ENCODE data around the gene RAPGEF3.

Gene RAPGEF3

GRCh38 chr12:47800582-47800981 is 41.9 kb upstream of the RAPGEF3 start:
- Histone ChIP-seq H3K4me3 (ENCODE audit: low read length in 2 of 2) (no peak overlapping the region), H3K9ac (ENCODE audit: low read length in 2 of 2) (no peak overlapping the region), H3K4me1 (ENCODE audit: control insufficient read depth, insufficient read depth, low read length) (peaks cover 73% of the 10 kb centered on the region), H3K36me3 (ENCODE audit: control insufficient read depth in 2 of 2, insufficient read depth in 2 of 2, low read length in 2 of 2) (peaks cover 9 to 14% of the 10 kb centered on the region in 2 donors), H3K27ac (ENCODE audit: low read length) (peak overlapping the region; percentile 53), H3K27me3 (ENCODE audit: control insufficient read depth in 1 of 2, insufficient read depth in 2 of 2, low read length in 2 of 2) (no peaks in the 10 kb centered on the region), H3K9me3 (ENCODE audit: control insufficient read depth in 2 of 2, low read length in 2 of 2) (no peaks in the 10 kb centered on the region)

GRCh38 chr12:47799357-47799955 is 40.8 kb upstream of the RAPGEF3 start:
- Histone ChIP-seq H3K36me3 (ENCODE audit: control insufficient read depth in 2 of 2, insufficient read depth in 2 of 2, low read length in 2 of 2) (peaks cover 17 to 20% of the 10 kb centered on the region in 2 donors), H3K9ac (ENCODE audit: low read length in 2 of 2) (no peak overlapping the region), H3K4me3 (ENCODE audit: low read length in 2 of 2) (peak overlapping the region in 1 of 2 donors; percentile 22), H3K27me3 (ENCODE audit: control insufficient read depth in 1 of 2, insufficient read depth in 2 of 2, low read length in 2 of 2) (no peaks in the 10 kb centered on the region), H3K27ac (ENCODE audit: low read length) (peak overlapping the region; percentile 53), H3K9me3 (ENCODE audit: control insufficient read depth in 2 of 2, low read length in 2 of 2) (no peaks in the 10 kb centered on the region), H3K4me1 (ENCODE audit: control insufficient read depth, insufficient read depth, low read length) (peaks cover 62% of the 10 kb centered on the region)

- Histone ChIP-seq H3K27ac (ENCODE audit: low read length) (peak overlapping the region; percentile 53), H3K4me3 (ENCODE audit: low read length in 2 of 2) (no peak overlapping the region), H3K9ac (ENCODE audit: low read length in 2 of 2) (no peak overlapping the region), H3K4me1 (ENCODE audit: control insufficient read depth, insufficient read depth, low read length) (peaks cover 52% of the 10 kb centered on the region), H3K36me3 (ENCODE audit: control insufficient read depth in 2 of 2, insufficient read depth in 2 of 2, low read length in 2 of 2) (peaks cover 25 to 27% of the 10 kb centered on the region in 2 donors), H3K27me3 (ENCODE audit: control insufficient read depth in 1 of 2, insufficient read depth in 2 of 2, low read length in 2 of 2) (no peaks in the 10 kb centered on the region), H3K9me3 (ENCODE audit: control insufficient read depth in 2 of 2, low read length in 2 of 2) (no peaks in the 10 kb centered on the region)
Observed at GRCh38 chr12:47798382-47798948, 39.8 kb upstream of the RAPGEF3 start.

GRCh38 chr12:47797441-47797840 is 38.8 kb upstream of the RAPGEF3 start:
- Histone ChIP-seq H3K27me3 (ENCODE audit: control insufficient read depth in 1 of 2, insufficient read depth in 2 of 2, low read length in 2 of 2) (no peaks in the 10 kb centered on the region), H3K9ac (ENCODE audit: low read length in 2 of 2) (no peak overlapping the region), H3K4me3 (ENCODE audit: low read length in 2 of 2) (no peak overlapping the region), H3K36me3 (ENCODE audit: control insufficient read depth in 2 of 2, insufficient read depth in 2 of 2, low read length in 2 of 2) (peaks cover 29 to 34% of the 10 kb centered on the region in 2 donors), H3K9me3 (ENCODE audit: control insufficient read depth in 2 of 2, low read length in 2 of 2) (no peaks in the 10 kb centered on the region), H3K27ac (ENCODE audit: low read length) (no peak overlapping the region), H3K4me1 (ENCODE audit: control insufficient read depth, insufficient read depth, low read length) (peaks cover 44% of the 10 kb centered on the region)

GRCh38 chr12:47795814-47796411 is 37.2 kb upstream of the RAPGEF3 start:
- Histone ChIP-seq H3K36me3 (ENCODE audit: control insufficient read depth in 2 of 2, insufficient read depth in 2 of 2, low read length in 2 of 2) (peaks cover 37 to 42% of the 10 kb centered on the region in 2 donors), H3K9me3 (ENCODE audit: control insufficient read depth in 2 of 2, low read length in 2 of 2) (no peaks in the 10 kb centered on the region), H3K9ac (ENCODE audit: low read length in 2 of 2) (no peak overlapping the region), H3K4me1 (ENCODE audit: control insufficient read depth, insufficient read depth, low read length) (peaks cover 29% of the 10 kb centered on the region), H3K27ac (ENCODE audit: low read length) (no peak overlapping the region), H3K27me3 (ENCODE audit: control insufficient read depth in 1 of 2, insufficient read depth in 2 of 2, low read length in 2 of 2) (no peaks in the 10 kb centered on the region), H3K4me3 (ENCODE audit: low read length in 2 of 2) (no peak overlapping the region)

GRCh38 chr12:47795121-47795813 is 36.6 kb upstream of the RAPGEF3 start:
- Histone ChIP-seq H3K27me3 (ENCODE audit: control insufficient read depth in 1 of 2, insufficient read depth in 2 of 2, low read length in 2 of 2) (no peaks in the 10 kb centered on the region), H3K27ac (ENCODE audit: low read length) (no peak overlapping the region), H3K36me3 (ENCODE audit: control insufficient read depth in 2 of 2, insufficient read depth in 2 of 2, low read length in 2 of 2) (peaks cover 43 to 47% of the 10 kb centered on the region in 2 donors), H3K9me3 (ENCODE audit: control insufficient read depth in 2 of 2, low read length in 2 of 2) (no peaks in the 10 kb centered on the region), H3K4me3 (ENCODE audit: low read length in 2 of 2) (no peak overlapping the region), H3K4me1 (ENCODE audit: control insufficient read depth, insufficient read depth, low read length) (peaks cover 22% of the 10 kb centered on the region), H3K9ac (ENCODE audit: low read length in 2 of 2) (no peak overlapping the region)

- Histone ChIP-seq H3K4me3 (ENCODE audit: low read length in 2 of 2) (no peak overlapping the region), H3K9ac (ENCODE audit: low read length in 2 of 2) (no peak overlapping the region), H3K4me1 (ENCODE audit: control insufficient read depth, insufficient read depth, low read length) (peaks cover 16% of the 10 kb centered on the region), H3K9me3 (ENCODE audit: control insufficient read depth in 2 of 2, low read length in 2 of 2) (no peaks in the 10 kb centered on the region), H3K27me3 (ENCODE audit: control insufficient read depth in 1 of 2, insufficient read depth in 2 of 2, low read length in 2 of 2) (no peaks in the 10 kb centered on the region), H3K36me3 (ENCODE audit: control insufficient read depth in 2 of 2, insufficient read depth in 2 of 2, low read length in 2 of 2) (peaks cover 49% of the 10 kb centered on the region in 2 donors), H3K27ac (ENCODE audit: low read length) (peak overlapping the region; percentile 18)
Observed at GRCh38 chr12:47794679-47795078, 36.0 kb upstream of the RAPGEF3 start.

GRCh38 chr12:47793015-47793681 is 34.5 kb upstream of the RAPGEF3 start:
- no peak overlapping the region for H3K4me3 ChIP-seq (ENCODE audit: low read length in 2 of 2)
- no peak overlapping the region for H3K27ac ChIP-seq (ENCODE audit: low read length)
- H3K27me3 ChIP-seq (ENCODE audit: control insufficient read depth in 1 of 2, insufficient read depth in 2 of 2, low read length in 2 of 2), result no peaks in the 10 kb centered on the region
- H3K9me3 ChIP-seq (ENCODE audit: control insufficient read depth in 2 of 2, low read length in 2 of 2), result no peaks in the 10 kb centered on the region
- peaks cover 62 to 63% of the 10 kb centered on the region in 2 donors for H3K36me3 ChIP-seq (ENCODE audit: control insufficient read depth in 2 of 2, insufficient read depth in 2 of 2, low read length in 2 of 2)
- no peak overlapping the region for H3K9ac ChIP-seq (ENCODE audit: low read length in 2 of 2)
- H3K4me1 ChIP-seq (ENCODE audit: control insufficient read depth, insufficient read depth, low read length), result peaks cover 3% of the 10 kb centered on the region

GRCh38 chr12:47791874-47792273 is 33.2 kb upstream of the RAPGEF3 start:
- Histone ChIP-seq H3K36me3 (ENCODE audit: control insufficient read depth in 2 of 2, insufficient read depth in 2 of 2, low read length in 2 of 2) (peaks cover 74 to 75% of the 10 kb centered on the region in 2 donors), H3K4me3 (ENCODE audit: low read length in 2 of 2) (no peak overlapping the region), H3K9ac (ENCODE audit: low read length in 2 of 2) (no peak overlapping the region), H3K27ac (ENCODE audit: low read length) (peak overlapping the region; percentile 6), H3K27me3 (ENCODE audit: control insufficient read depth in 1 of 2, insufficient read depth in 2 of 2, low read length in 2 of 2) (no peaks in the 10 kb centered on the region), H3K9me3 (ENCODE audit: control insufficient read depth in 2 of 2, low read length in 2 of 2) (no peaks in the 10 kb centered on the region), H3K4me1 (ENCODE audit: control insufficient read depth, insufficient read depth, low read length) (peaks cover 4% of the 10 kb centered on the region)

- peaks cover 9% of the 10 kb centered on the region for H3K4me1 ChIP-seq (ENCODE audit: control insufficient read depth, insufficient read depth, low read length)
- H3K27me3 ChIP-seq (ENCODE audit: control insufficient read depth in 1 of 2, insufficient read depth in 2 of 2, low read length in 2 of 2), result no peaks in the 10 kb centered on the region
- H3K36me3 ChIP-seq (ENCODE audit: control insufficient read depth in 2 of 2, insufficient read depth in 2 of 2, low read length in 2 of 2), result peaks cover 76 to 77% of the 10 kb centered on the region in 2 donors
- no peak overlapping the region for H3K9ac ChIP-seq (ENCODE audit: low read length in 2 of 2)
- no peak overlapping the region for H3K4me3 ChIP-seq (ENCODE audit: low read length in 2 of 2)
- H3K9me3 ChIP-seq (ENCODE audit: control insufficient read depth in 2 of 2, low read length in 2 of 2), result no peaks in the 10 kb centered on the region
- H3K27ac ChIP-seq (ENCODE audit: low read length), result no peak overlapping the region
Observed at GRCh38 chr12:47791351-47791746, 32.7 kb upstream of the RAPGEF3 start.
